ENCODE results near the gene GP5.

The GP5 gene

DNA sequence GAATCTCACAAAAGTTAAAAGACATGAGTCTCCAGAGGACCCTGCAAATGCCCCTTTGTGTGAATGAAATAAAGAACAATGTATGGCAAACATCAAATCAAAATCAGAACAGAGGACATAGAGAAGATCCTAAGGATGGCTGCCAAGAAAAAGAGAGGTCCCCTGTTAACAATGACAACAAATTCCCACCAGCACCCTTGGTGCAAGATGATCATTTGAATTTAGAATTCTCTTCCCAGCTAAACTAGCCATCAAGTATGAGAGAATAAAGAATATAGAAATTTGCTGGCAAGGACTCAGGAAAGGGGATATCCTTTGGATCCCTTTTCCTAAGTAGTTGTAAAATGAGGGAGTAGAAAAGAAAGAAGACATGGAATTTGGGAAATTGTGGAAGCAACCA, 8.2 kb downstream of the GP5 start:
- Histone ChIP-seq H3K27me3 (replicated peaks; ENCODE audit: control insufficient read depth, insufficient read depth, low read length) (no peaks in the 10 kb centered on the region; the same call in 1 of the 2 replicates), H3K4me3 (replicated peaks; ENCODE audit: low read depth, low read length) (no peak overlapping the region), H3K36me3 (ENCODE audit: control insufficient read depth, insufficient read depth, low read length) (no peaks in the 10 kb centered on the region)
- TF ChIP-seq, protein P1, sequence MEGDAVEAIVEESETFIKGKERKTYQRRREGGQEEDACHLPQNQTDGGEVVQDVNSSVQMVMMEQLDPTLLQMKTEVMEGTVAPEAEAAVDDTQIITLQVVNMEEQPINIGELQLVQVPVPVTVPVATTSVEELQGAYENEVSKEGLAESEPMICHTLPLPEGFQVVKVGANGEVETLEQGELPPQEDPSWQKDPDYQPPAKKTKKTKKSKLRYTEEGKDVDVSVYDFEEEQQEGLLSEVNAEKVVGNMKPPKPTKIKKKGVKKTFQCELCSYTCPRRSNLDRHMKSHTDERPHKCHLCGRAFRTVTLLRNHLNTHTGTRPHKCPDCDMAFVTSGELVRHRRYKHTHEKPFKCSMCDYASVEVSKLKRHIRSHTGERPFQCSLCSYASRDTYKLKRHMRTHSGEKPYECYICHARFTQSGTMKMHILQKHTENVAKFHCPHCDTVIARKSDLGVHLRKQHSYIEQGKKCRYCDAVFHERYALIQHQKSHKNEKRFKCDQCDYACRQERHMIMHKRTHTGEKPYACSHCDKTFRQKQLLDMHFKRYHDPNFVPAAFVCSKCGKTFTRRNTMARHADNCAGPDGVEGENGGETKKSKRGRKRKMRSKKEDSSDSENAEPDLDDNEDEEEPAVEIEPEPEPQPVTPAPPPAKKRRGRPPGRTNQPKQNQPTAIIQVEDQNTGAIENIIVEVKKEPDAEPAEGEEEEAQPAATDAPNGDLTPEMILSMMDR (IDR thresholded peaks at IDR 0.05; ENCODE audit: insufficient read depth, low read length, poor library complexity, severe bottlenecking): no peak
- DNase-seq (ENCODE audit: extremely low read depth, insufficient read length): no peak

DNA sequence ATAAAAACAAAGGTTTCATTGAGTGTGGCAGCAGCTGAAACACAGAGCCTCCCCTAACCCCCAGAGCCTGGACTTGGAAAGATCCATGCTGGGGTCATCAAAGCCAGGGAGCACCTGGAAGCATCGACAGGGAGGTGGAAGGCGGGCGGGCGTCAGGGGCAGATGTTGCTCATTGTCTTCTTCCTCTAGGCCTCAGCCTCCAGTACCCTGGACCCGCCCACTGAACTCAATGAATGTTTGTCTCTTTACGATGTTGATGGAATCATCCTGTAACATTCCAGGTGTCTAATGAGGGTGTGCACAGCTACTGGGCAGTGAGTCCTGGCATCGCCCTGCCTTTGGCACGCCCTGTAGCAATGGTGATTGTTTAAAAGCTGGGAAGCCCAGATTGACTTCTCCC, 9.8 kb downstream of the GP5 start:
- H3K4me3 ChIP-seq (replicated peaks; ENCODE audit: low read depth, low read length): no peak overlapping the region
- no peaks in the 10 kb centered on the region for H3K36me3 ChIP-seq (ENCODE audit: control insufficient read depth, insufficient read depth, low read length)
- TF ChIP-seq, protein P1 (IDR thresholded peaks at IDR 0.05; ENCODE audit: insufficient read depth, low read length, poor library complexity, severe bottlenecking): no peak
- DNase-seq (ENCODE audit: extremely low read depth, insufficient read length): no peak
- no peaks in the 10 kb centered on the region for H3K27me3 ChIP-seq (replicated peaks; ENCODE audit: control insufficient read depth, insufficient read depth, low read length)

DNA sequence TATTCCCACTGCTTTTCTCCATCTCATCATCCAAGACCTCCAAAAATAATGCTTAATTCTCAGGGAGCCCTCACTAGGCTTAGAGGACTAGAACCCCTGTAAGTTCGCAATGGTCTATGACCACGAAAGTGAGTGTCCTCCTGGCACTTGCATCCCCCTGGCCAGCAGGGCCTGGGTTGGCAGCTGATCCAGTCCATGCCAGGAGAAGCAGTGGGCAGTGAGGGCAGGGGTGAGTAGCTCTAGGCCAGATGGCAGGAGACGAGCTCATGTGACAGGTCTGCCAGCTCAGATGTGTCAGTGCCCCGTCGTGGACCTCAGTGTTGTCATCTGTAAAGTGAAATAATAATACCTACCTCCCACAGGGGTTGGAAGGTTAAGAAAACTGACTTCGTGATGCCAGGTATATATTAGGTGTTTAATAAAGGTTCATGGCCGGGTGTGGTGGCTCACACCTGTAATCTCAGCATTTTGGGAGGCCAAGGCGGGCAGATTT, 11.1 kb downstream of the GP5 start:
- TF ChIP-seq, protein P1 (IDR thresholded peaks at IDR 0.05; ENCODE audit: insufficient read depth, low read length, poor library complexity, severe bottlenecking): no peak
- Histone ChIP-seq H3K4me3 (replicated peaks; ENCODE audit: low read depth, low read length) (no peak overlapping the region), H3K27me3 (replicated peaks; ENCODE audit: control insufficient read depth, insufficient read depth, low read length) (no peaks in the 10 kb centered on the region), H3K36me3 (ENCODE audit: control insufficient read depth, insufficient read depth, low read length) (no peaks in the 10 kb centered on the region)
- DNase-seq (ENCODE audit: extremely low read depth, insufficient read length): no peak

DNA sequence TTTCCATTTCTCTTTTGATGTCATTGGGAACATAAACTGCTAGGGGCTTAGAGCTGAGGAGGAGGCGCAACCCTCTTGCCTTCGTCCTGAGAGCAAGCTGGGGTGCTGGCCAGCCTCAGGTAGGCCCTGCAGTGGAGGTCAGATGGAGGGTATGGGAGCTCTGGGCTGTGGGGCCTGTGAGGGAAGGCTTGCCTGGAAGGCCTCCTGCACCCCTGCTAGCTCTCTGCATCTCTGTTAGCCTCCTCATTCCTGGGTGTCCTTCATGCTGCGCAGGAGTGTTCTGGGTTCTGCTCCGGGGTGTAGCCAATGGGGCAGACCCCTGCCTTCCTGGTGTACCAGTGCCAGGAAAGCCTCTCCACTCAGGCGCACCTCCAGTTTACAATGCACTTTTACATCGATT, 11.8 kb downstream of the GP5 start:
- TF ChIP-seq, protein P1 (IDR thresholded peaks at IDR 0.05; ENCODE audit: insufficient read depth, low read length, poor library complexity, severe bottlenecking): no peak
- Histone ChIP-seq H3K27me3 (replicated peaks; ENCODE audit: control insufficient read depth, insufficient read depth, low read length) (no peaks in the 10 kb centered on the region), H3K36me3 (ENCODE audit: control insufficient read depth, insufficient read depth, low read length) (no peaks in the 10 kb centered on the region), H3K4me3 (replicated peaks; ENCODE audit: low read depth, low read length) (no peak overlapping the region)
- no peak for DNase-seq (ENCODE audit: extremely low read depth, insufficient read length)

DNA sequence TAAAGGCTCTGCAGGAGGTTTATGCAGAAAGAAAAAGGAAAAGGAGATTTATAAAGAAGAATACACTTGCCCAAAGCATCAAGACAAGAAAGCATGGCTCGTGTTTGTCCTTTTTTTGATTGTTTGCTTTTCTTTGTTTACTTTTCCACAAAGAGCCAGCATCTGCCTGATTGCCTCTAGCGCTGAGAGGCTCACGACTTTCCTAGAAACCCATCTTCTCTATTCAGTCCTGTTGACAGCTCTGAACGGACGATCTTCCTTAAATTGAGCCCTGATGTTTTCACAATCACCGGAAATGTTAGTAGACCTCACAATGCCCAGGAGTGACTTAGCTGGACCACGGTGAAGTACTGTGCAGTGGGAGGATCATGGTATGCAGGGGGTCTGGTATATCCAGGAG, 12.4 kb downstream of the GP5 start:
- TF ChIP-seq, protein P1 (IDR thresholded peaks at IDR 0.05; ENCODE audit: insufficient read depth, low read length, poor library complexity, severe bottlenecking): no peak
- no peaks in the 10 kb centered on the region for H3K27me3 ChIP-seq (replicated peaks; ENCODE audit: control insufficient read depth, insufficient read depth, low read length)
- H3K4me3 ChIP-seq (replicated peaks; ENCODE audit: low read depth, low read length): no peak overlapping the region
- DNase-seq (ENCODE audit: extremely low read depth, insufficient read length): no peak
- H3K36me3 ChIP-seq (ENCODE audit: control insufficient read depth, insufficient read depth, low read length): no peaks in the 10 kb centered on the region

DNA sequence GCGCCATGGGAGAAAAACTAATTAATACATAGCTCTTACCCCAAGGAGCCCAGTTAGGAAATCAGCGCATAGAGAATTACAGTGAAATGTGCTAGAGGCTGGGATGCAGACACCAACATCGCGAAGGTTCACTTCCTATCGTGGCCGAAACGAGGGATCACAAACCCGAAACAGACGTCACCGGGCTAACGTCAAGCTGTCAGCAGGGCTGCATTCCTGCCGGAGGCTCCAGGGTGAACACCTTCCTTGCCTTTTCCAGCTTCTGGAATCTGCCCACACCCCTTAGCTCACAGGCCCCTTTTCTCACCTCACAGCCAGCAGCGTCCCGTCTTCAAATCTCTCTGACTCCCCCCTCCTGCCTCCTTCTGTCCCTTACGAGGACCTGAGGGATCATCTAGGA, 13.0 kb downstream of the GP5 start:
- TF ChIP-seq, protein P1 (IDR thresholded peaks at IDR 0.05; ENCODE audit: insufficient read depth, low read length, poor library complexity, severe bottlenecking): no peak
- Histone ChIP-seq H3K27me3 (replicated peaks; ENCODE audit: control insufficient read depth, insufficient read depth, low read length) (no peaks in the 10 kb centered on the region), H3K4me3 (replicated peaks; ENCODE audit: low read depth, low read length) (no peak overlapping the region), H3K36me3 (ENCODE audit: control insufficient read depth, insufficient read depth, low read length) (no peaks in the 10 kb centered on the region)
- DNase-seq (ENCODE audit: extremely low read depth, insufficient read length): no peak
